ENCODE results near the gene REEP5.
A peak's percentile ranks its signal among the peaks of the same experiment; 100 is the strongest.
"Not testable (repeated sequence)": the region's sequence is repeated elsewhere in the genome, so short reads cannot be mapped to it uniquely, and the experiment has no call there.

Gene REEP5

GRCh38 chr5:112921833-112922817, at the start of gene REEP5:
Gene REEP5 (minus strand): TSS chr5:112922227. CDS start chr5:112922190, 37 bp downstream.
- peak; percentile 78 to 80 for DNase-seq (ENCODE audit: low read depth in 2 of 2)

GRCh38 chr5:112971276-112971675, 49.2 kb upstream of the REEP5 start:
- DNase-seq (ENCODE audit: low read depth in 2 of 2), result no peak

- no peak for DNase-seq (ENCODE audit: low read depth in 2 of 2)
Measured at GRCh38 chr5:112968411-112969106, 46.5 kb upstream of the REEP5 start.

- DNase-seq (ENCODE audit: low read depth in 2 of 2), result no peak
Measured at GRCh38 chr5:112967520-112968083, 45.6 kb upstream of the REEP5 start.

GRCh38 chr5:112965733-112966306, 43.8 kb upstream of the REEP5 start:
- no peak for DNase-seq (ENCODE audit: low read depth in 2 of 2)

GRCh38 chr5:112963374-112963733, 41.3 kb upstream of the REEP5 start:
- DNase-seq (ENCODE audit: low read depth in 2 of 2), result not testable (repeated sequence)

GRCh38 chr5:112960863-112961504, 39.0 kb upstream of the REEP5 start:
- no peak for DNase-seq (ENCODE audit: low read depth in 2 of 2)

- no peak for DNase-seq (ENCODE audit: low read depth in 2 of 2)
Measured at GRCh38 chr5:112960315-112960714, 38.3 kb upstream of the REEP5 start.

GRCh38 chr5:112959872-112960271, 37.8 kb upstream of the REEP5 start:
- DNase-seq (ENCODE audit: low read depth in 2 of 2), result not testable (repeated sequence)

- no peak for DNase-seq (ENCODE audit: low read depth in 2 of 2)
Measured at GRCh38 chr5:112958093-112959088, 36.4 kb upstream of the REEP5 start.

- no peak for DNase-seq (ENCODE audit: low read depth in 2 of 2)
Measured at GRCh38 chr5:112957036-112957808, 35.2 kb upstream of the REEP5 start.

- DNase-seq (ENCODE audit: low read depth in 2 of 2), result no peak
Measured at GRCh38 chr5:112956606-112957005, 34.6 kb upstream of the REEP5 start.

GRCh38 chr5:112951124-112951702, 29.2 kb upstream of the REEP5 start:
- peak in 1 of 2 donors; percentile 42 for DNase-seq (ENCODE audit: low read depth in 2 of 2)

GRCh38 chr5:112948458-112948857, 26.4 kb upstream of the REEP5 start:
- DNase-seq (ENCODE audit: low read depth in 2 of 2), result no peak

- no peak for DNase-seq (ENCODE audit: low read depth in 2 of 2)
Measured at GRCh38 chr5:112940670-112941069, 18.6 kb upstream of the REEP5 start.

GRCh38 chr5:112938286-112938685, 16.3 kb upstream of the REEP5 start:
- no peak for DNase-seq (ENCODE audit: low read depth in 2 of 2)

GRCh38 chr5:112935675-112936074, 13.6 kb upstream of the REEP5 start:
- DNase-seq (ENCODE audit: low read depth in 2 of 2), result no peak

GRCh38 chr5:112934366-112934663, 12.3 kb upstream of the REEP5 start:
- DNase-seq (ENCODE audit: low read depth in 2 of 2), result no peak

- no peak for DNase-seq (ENCODE audit: low read depth in 2 of 2)
Measured at GRCh38 chr5:112933651-112934365, 11.8 kb upstream of the REEP5 start.

All from stimulated activated CD8-positive, alpha-beta memory T cell treated with anti-CD3 and anti-CD28 coated beads, Interleukin-15, amount 100 ng/mL, for 48 hours (primary cell).